PC-9 (cell line): ENCODE data around the gene GON4L. TPM values are rescaled to one million over a fixed set of nuclear protein-coding genes. Genes with fewer than 3 reads are reported as not detected.

Source experiments
- BruUV-seq: library from RNA; stranded (reverse); fragments of 400-500 nt; replicated peaks from 2 replicates; lab custom pipeline; 2021; lab: Mats Ljungman, UMichigan
- CTCF ChIA-PET: fragments of 300-600 bp; sonication (Branson Sonifier 250); formaldehyde crosslinking; loops from one replicate; lab custom pipeline; 2022; ENCODE audit warnings: antibody characterized with exemption; lab: Charles Lee
- POLR2A ChIA-PET: fragments of 300-600 bp; sonication (Branson Sonifier 250); formaldehyde crosslinking; loops from one replicate; lab custom pipeline; 2022; ENCODE audit warnings: antibody characterized with exemption; ENCODE audit not compliant: unreplicated experiment; lab: Charles Lee
- DNase-seq, 2 experiments: peaks; one replicate each; pipeline versions ENCODE4 v3.0.0 to v3.0.0-alpha.2; 2015 to 2022; ENCODE audit warnings: mixed read lengths in 1 of 2
- H2AFZ ChIP-seq: fragments of 200-600 bp; sonication (generic); 2 replicates; pipeline ENCODE4 v1.8.1; 2017; ENCODE audit warnings: antibody characterized with exemption
- H3F3A ChIP-seq: fragments of 200-600 bp; sonication (generic); 2 replicates; pipeline ENCODE4 v1.8.1; 2017; ENCODE audit warnings: antibody characterized with exemption, mild to moderate bottlenecking, low read depth; ENCODE audit not compliant: insufficient read depth
- H3K27ac ChIP-seq: fragments of 200-600 bp; sonication (generic); 2 replicates; pipeline ENCODE4 v1.6.1; 2016; ENCODE audit warnings: mixed run types
- H3K27me3 ChIP-seq: fragments of 200-600 bp; sonication (generic); 2 replicates; pipeline ENCODE4 v1.6.1; 2016; ENCODE audit warnings: low read depth, mixed run types; ENCODE audit not compliant: insufficient read depth
- H3K36me3 ChIP-seq: fragments of 200-600 bp; sonication (generic); 2 replicates; pipeline ENCODE4 v1.6.1; 2016; ENCODE audit warnings: low read depth, mixed run types
- H3K4me1 ChIP-seq: fragments of 200-600 bp; sonication (generic); replicated peaks from 2 replicates; pipeline ENCODE4 v1.6.1; 2016; ENCODE audit warnings: mixed run types; ENCODE audit not compliant: insufficient read depth
- H3K4me2 ChIP-seq: fragments of 200-600 bp; sonication (generic); 2 replicates; pipeline ENCODE4 v1.6.1; 2017; ENCODE audit warnings: mixed run types
- H3K4me3 ChIP-seq: fragments of 200-600 bp; sonication (generic); 2 replicates; pipeline ENCODE4 v1.6.1; 2016; ENCODE audit warnings: mixed run types
- H3K79me2 ChIP-seq: fragments of 200-600 bp; sonication (generic); 2 replicates; pipeline ENCODE4 v1.6.1; 2017; ENCODE audit warnings: low read depth, mixed run types
- H3K9me2 ChIP-seq: fragments of 200-600 bp; sonication (generic); 2 replicates; pipeline ENCODE4 v1.8.1; 2017; ENCODE audit warnings: mild to moderate bottlenecking; ENCODE audit not compliant: insufficient read depth
- H3K9me3 ChIP-seq: fragments of 200-600 bp; sonication (generic); 2 replicates; pipeline ENCODE4 v1.8.1; 2016; ENCODE audit warnings: low read depth; ENCODE audit not compliant: insufficient read depth
- H4K20me1 ChIP-seq: fragments of 200-600 bp; sonication (generic); 2 replicates; pipeline ENCODE4 v1.8.1; 2017; ENCODE audit not compliant: insufficient read depth
- EZH2 ChIP-seq: fragments of 200-600 bp; sonication (generic); IDR thresholded peaks from 2 replicates; pipeline ENCODE4 v1.8.0; 2017; ENCODE audit warnings: antibody characterized with exemption, low read depth
- intact Hi-C: fragments of 100-400 bp; cut with micrococcal nuclease; formaldehyde crosslinking; loops from one replicate; pipeline ENCODE4 v1.10.0; 2022; ENCODE audit not compliant: unreplicated experiment
- total RNA-seq: library from RNA; stranded (reverse); gene quantifications from 2 replicates; pipeline ENCODE4 v1.2.3, GENCODE V29; 2021
- TF ChIP-seq, protein P1 (sequence below): fragments of 200-600 bp; sonication (generic); conservative IDR thresholded peaks from 2 replicates; pipeline ENCODE4 v1.6.1; 2017; ENCODE audit warnings: mixed run types, antibody characterized with exemption, mild to moderate bottlenecking, moderate library complexity

The GON4L gene
- total RNA-seq, 1 experiment from 2014 or later = 45.8 TPM

DNA sequence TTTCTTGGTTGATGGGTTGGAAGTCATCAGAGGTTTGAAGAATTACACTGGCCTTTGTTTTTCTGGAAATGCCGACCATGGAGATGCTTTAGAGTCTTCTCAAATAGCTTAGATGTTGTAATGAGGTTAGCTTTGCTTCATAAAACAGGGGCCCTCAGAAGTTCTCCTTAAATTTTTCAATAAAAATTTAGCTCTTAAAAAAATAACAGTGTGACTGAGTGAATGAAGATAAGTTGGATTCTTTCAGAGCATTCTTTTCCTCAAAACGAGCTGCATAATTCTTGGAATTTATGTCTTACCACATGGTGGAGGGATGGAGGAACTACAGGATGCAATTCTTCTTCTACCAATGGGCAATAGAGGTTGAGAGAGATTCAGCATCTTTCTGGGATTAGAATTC lies 25.8 kb upstream of the GON4L start:
- no peak overlapping the region for H3K4me3 ChIP-seq
- no peaks in the 10 kb centered on the region for H3K36me3 ChIP-seq
- no peaks in the 10 kb centered on the region for H3K9me2 ChIP-seq
- CTCF ChIA-PET = interaction anchor here (0.6 kb wide), 1 partner anchor 245 kb away, joined by 14 read pairs; no protein-coding TSS in a partner anchor
- TF ChIP-seq, protein P1, sequence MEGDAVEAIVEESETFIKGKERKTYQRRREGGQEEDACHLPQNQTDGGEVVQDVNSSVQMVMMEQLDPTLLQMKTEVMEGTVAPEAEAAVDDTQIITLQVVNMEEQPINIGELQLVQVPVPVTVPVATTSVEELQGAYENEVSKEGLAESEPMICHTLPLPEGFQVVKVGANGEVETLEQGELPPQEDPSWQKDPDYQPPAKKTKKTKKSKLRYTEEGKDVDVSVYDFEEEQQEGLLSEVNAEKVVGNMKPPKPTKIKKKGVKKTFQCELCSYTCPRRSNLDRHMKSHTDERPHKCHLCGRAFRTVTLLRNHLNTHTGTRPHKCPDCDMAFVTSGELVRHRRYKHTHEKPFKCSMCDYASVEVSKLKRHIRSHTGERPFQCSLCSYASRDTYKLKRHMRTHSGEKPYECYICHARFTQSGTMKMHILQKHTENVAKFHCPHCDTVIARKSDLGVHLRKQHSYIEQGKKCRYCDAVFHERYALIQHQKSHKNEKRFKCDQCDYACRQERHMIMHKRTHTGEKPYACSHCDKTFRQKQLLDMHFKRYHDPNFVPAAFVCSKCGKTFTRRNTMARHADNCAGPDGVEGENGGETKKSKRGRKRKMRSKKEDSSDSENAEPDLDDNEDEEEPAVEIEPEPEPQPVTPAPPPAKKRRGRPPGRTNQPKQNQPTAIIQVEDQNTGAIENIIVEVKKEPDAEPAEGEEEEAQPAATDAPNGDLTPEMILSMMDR = no peak
- TF ChIP-seq EZH2 = no peak
- H2AFZ ChIP-seq = no peak overlapping the region
- no peak for DNase-seq
- intact Hi-C loops = no loop called here
- no peaks in the 10 kb centered on the region for H3K27me3 ChIP-seq
- H4K20me1 ChIP-seq = no peaks in the 10 kb centered on the region
- no peak overlapping the region for H3K4me2 ChIP-seq
- no peaks in the 10 kb centered on the region for H3K9me3 ChIP-seq
- no peaks in the 10 kb centered on the region for H3F3A ChIP-seq
- BruUV-seq = no TSS peak
- H3K4me1 ChIP-seq = no peaks in the 10 kb centered on the region
- H3K27ac ChIP-seq = no peak overlapping the region
- POLR2A ChIA-PET = interaction anchor here (0.6 kb wide), 1 partner anchor 55 kb away, joined by 4 read pairs; no protein-coding TSS in a partner anchor
- H3K79me2 ChIP-seq = no peaks in the 10 kb centered on the region

DNA sequence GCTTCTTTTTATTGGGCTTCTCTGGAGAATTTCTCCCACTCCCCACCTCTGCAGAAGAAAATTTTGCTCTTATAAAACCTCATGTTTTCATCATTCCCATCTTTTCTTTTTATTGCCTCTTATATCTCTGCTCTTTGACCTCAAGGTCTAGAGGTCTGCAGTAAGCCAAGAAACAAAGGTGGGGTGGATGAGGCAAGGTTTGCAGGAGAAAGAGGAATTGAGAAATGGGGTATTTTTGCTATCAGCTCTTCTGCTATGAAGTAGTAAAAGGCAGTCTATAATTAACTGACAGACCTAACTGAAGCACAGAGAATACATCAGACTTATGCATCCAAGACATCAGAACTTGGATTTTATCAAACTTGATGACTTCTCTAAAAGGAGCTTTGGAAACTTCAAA lies 25.2 kb upstream of the GON4L start:
- Histone ChIP-seq H3F3A (no peaks in the 10 kb centered on the region), H3K79me2 (no peaks in the 10 kb centered on the region), H3K4me3 (no peak overlapping the region), H3K27ac (no peak overlapping the region), H3K9me3 (no peaks in the 10 kb centered on the region), H3K9me2 (no peaks in the 10 kb centered on the region), H4K20me1 (no peaks in the 10 kb centered on the region), H3K4me1 (no peaks in the 10 kb centered on the region), H3K36me3 (no peaks in the 10 kb centered on the region), H2AFZ (no peak overlapping the region), H3K27me3 (no peaks in the 10 kb centered on the region), H3K4me2 (no peak overlapping the region)
- TF ChIP-seq, protein P1 = no peak
- TF ChIP-seq EZH2 = no peak
- ChIA-PET CTCF (interaction anchor here (0.6 kb wide), 1 partner anchor 244 kb away, joined by 14 read pairs; no protein-coding TSS in a partner anchor), POLR2A (interaction anchor here (0.6 kb wide), 1 partner anchor 54 kb away, joined by 4 read pairs; no protein-coding TSS in a partner anchor)
- intact Hi-C loops = no loop called here
- no peak for DNase-seq
- BruUV-seq = no TSS peak

- POLR2A ChIA-PET = no interaction called here
- H3K4me2 ChIP-seq = no peak overlapping the region
- intact Hi-C loops = no loop called here
Measured at GRCh38 chr1:155880950-155881349, 23.9 kb upstream of the GON4L start.

More at GRCh38 chr1:155880950-155881349, 23.9 kb upstream of the GON4L start:
- CTCF ChIA-PET = no interaction called here
- Histone ChIP-seq H3K27me3 (no peaks in the 10 kb centered on the region), H3K79me2 (no peaks in the 10 kb centered on the region), H3K9me2 (no peaks in the 10 kb centered on the region), H2AFZ (no peak overlapping the region), H4K20me1 (no peaks in the 10 kb centered on the region), H3K27ac (no peak overlapping the region), H3K36me3 (no peaks in the 10 kb centered on the region), H3K4me1 (no peaks in the 10 kb centered on the region), H3K4me3 (no peak overlapping the region), H3F3A (no peaks in the 10 kb centered on the region), H3K9me3 (no peaks in the 10 kb centered on the region)
- BruUV-seq = no TSS peak
- DNase-seq = no peak
- TF ChIP-seq, protein P1 = no peak
- no peak for TF ChIP-seq EZH2
